Ureter (tissue), 1 donor: Measurements from ENCODE around the gene EMILIN2. TPM values are rescaled to one million over a fixed set of nuclear protein-coding genes. Genes with fewer than 3 reads are reported as not detected.
"Not testable (repeated sequence)": the region's sequence is repeated elsewhere in the genome, so short reads cannot be mapped to it uniquely, and the experiment has no call there.

Experiments used
- DNase-seq: peaks from one replicate; pipeline ENCODE4 v3.0.0-alpha.2; 2020; ENCODE audit warnings: low spot score
- total RNA-seq: library from RNA; stranded (reverse); gene quantifications from one replicate; pipeline ENCODE4 v1.2.4, GENCODE V29; 2023
- donor health status: DM: yes; HTN: yes; CAD: no.

EMILIN2 gene
- total RNA-seq, 1 donor from 2014 or later, result 17.5 TPM

DNA sequence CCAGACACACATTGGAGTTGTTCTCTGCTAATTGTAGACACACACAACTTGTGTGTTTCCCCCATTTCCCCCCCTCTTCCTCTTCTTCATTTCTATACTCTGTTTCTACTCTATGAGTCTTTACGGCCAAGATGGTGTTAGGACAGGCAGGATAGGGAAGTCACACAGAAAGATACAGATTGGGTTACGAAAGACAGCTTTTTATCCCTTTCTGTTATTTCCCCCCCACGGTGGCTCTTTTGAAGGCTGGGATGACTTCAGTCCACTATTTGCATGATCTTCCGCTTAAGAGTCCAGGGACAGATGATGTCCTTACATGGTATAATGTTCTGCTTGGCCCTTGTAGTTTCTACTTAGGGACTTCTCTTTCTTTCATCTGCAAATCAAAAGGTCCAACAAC, 1.6 kb upstream of the EMILIN2 start:
- no peak for DNase-seq

DNA sequence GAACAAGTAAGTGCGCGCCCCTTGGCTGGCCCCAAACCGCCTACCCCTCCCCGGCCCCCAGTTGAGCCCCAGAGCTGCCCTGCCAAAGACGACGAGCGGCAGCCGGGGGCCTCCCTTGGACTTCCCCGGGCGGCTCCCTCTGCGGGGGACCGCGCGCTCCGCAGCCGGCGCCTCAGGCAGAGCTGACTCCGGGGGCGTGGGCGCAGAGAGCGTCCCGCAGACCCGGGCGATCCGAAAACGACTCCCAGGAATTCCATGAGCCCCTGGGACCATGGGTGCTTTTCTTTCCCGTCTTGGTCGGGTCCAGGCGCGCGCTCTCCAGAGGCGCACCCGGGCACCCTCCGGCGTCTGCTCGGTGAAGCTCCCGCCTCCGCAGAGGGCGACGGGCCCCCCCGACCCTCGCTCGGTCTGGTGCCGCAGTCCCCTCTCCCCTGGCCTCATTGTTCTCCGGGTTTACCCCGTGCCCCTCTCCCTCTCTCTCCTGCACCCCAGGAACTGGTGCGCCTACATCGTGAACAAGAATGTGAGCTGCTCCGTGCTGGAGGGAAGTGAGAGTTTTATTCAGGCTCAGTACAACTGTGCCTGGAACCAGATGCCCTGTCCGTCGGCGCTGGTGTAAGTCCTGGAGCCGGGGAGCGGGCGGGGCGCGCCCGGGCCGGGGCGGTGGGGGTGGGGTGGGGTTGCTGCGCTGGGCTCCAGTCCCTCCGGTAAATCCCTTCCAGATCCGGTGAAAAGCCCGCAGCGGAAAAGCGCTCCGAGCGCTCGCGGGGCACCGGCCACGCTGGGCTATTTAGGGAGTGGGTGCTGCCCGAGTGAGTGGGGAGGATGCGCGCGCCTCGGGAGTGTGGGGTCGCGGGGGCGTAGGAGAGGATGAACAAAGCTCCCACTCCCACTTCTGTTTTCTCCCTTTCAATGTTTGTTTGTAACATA, 776 bp downstream of the EMILIN2 start:
- no peak for DNase-seq

DNA sequence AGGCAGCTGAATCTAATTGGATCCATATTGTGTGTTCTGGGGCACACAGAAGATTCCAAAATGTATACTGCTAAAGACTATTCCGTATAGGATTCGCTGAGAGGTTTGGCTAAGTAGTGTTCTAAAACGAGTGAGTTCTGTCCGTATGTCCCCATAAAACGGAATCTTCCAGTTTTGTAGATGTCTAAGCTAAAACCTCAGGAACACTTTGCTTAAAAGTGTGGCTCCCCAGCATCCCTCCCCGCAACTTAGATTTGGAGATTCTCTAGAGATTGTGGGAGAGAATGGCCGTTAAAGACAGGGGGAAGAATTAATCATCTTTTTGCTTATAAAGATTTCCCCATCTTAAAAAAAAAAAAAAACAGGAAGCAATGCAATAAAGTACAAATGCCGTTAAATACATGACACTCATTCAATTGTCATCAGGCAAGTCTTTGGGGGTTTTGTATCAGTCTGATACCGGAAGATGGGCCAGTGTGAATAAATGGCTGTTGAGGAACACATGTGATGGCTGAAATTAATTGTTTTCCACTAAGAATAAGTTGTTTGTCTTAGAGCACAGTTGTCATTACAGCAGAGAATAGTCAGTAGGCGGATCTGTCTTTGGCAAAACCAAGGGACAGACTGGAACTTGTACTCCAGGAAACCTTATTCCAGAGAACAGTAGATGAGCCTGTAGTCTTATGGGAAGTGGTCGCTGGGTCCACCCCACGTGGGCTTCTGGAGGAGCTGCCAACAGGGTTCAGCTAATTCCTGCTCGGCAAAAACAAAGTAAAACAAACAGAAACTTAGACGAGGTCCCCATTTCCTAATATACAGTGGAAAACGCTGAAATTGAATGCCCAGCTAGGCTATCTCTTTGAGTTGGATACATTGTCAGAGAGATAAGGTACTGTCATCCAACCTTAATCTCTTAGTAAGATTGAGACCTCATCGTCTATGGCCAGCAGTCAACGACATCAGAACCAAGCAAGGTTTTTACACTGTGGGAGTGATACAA, 1.7 kb downstream of the EMILIN2 start:
- DNase-seq, result no peak

DNA sequence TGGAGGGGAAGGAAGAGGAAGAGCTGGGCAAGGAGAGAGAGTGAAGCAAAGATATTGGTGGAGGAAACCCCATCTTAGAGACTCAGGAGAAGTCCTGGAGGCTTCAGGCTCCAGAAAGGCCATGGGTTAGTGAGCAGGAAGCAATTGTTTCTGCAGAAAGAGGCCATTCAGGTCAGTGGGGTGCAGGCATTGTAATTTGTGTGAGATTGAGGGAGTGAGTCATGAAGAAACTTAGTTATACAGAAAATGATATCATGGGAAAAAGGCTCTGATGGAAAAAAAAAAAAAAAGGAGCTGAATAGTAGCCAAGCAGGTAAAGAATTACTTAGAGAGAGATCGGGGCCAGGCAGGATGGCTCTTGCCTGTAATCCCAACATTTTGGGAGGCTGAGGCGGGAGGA, 4.0 kb downstream of the EMILIN2 start:
- no peak for DNase-seq

DNA sequence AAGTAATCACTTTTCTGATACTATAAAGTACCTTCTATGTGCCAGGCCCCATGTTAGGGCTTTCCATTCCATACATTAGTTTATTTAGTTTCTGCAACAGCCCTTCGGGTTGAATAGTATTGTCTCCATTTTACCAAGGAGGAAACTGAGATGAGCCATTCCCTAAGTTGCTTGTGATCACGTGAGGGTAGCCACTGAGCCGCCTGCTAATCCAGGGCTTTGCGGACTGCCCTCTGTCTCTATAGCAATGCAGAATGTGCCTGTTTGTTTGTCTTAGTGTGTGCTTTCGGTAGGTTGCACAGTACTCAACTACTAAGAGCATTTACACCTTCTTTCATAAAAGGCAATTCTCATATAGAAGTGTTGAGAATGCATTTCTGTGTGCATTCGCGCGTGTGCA, 5.0 kb downstream of the EMILIN2 start:
- DNase-seq, result no peak

DNA sequence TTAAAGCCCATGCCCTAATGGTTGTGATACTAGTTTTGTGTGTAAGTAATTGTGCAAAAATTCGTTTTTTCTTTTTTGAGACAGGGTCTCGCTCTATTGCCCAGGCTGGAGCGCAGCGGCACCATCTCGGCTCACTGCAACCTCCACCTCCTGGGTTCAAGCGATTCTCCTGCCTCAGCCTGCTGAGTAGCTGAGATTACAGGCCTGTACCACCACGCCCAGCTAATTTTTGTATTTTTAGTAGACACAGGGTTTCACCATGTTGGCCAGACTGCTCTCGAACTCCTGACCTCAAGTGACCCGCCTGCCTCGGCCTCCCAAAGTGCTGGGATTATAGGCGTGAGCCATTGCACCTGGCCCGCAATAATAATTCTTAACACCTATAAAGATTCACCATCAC, 5.7 kb downstream of the EMILIN2 start:
- DNase-seq, result not testable (repeated sequence)

DNA sequence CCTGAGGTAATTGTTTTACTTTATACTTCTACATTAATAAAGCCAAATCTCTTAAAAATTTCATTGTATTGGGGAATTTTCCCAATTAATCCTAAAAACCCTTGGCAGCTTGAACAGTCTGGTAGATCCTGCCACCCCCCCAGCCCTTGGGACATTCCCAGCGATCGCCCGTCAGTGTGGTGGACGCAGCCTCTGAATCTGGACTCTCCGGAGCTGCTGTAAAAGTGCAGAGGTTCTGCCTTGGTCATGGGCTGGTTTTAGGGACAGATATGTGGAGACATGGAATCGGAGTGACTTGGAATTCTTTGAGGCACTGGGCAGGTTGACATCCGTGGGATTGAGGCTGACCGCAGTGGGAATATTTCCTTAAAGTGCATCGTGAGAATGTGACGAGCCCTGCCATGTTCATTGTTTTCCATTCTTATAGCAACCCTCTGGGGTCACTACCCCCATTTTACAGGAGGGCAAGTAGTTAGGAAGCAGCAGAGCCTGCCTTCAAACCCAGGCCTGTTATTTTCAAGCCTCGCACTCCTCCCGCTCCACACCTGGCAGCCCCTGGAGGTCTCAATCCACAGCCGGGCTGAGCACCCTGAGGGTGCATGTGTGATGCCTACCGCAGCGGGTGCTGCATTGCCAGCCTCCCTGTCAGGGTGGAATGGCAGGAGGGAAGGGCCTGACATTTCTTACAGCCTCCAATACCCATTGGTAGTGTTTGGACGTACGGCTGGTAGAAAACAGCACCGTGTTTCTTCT, 6.5 kb downstream of the EMILIN2 start:
- DNase-seq, result no peak

DNA sequence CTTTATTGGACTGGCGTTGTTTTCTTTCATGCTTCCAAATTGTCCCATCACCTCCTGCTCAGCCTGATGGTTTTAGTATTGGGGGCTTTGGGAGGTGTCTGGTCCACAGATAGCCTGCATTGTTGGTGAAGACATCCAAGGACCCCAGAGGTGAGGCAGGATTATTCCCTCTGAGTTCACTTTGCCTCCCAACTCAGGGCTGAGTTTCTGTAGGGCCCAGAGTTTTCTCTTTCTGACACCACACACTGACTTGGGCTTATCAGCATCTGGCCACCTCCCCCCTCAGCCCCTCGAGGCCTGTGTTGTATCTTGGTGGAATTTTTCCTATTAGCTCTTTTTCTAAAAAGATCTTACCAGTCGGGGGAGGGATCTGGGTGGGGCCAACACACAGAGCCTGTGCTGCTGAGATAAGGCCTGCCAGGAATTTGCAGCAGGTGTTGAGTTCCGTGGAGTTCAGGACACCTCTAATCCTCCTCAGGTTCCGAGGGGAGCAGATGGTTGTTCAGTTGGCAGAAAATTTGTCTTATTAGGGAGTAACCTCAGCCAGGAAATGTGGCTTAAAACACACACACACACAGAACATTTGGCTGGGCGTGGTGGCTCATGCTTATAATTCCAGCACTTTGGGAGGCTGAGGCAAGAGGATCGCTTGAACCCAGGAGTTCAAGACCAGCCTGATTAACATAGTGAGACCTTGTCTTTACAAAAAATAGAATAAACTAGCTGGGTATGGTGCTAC, 7.3 kb downstream of the EMILIN2 start:
- DNase-seq, result no peak

DNA sequence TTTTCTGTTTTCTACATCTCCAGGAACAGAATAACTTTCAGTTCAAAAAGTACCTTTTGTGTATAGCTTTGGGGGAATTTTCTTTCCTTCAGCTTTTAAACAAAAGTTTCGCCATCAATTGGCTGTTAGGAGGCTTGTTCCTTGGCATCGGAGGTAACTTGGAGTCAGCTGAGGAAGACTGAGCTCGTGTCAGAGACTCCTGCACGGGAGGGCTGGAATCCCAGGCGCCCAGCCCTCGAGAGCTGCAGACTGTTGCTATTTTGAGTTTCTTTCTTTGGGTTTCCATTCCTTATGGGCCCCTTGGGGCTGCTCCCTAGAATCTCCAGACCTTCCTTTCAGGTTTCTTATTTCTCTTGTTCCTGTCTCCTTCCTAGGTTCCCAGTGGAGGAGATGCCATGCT, 8.1 kb downstream of the EMILIN2 start:
- DNase-seq, result no peak

DNA sequence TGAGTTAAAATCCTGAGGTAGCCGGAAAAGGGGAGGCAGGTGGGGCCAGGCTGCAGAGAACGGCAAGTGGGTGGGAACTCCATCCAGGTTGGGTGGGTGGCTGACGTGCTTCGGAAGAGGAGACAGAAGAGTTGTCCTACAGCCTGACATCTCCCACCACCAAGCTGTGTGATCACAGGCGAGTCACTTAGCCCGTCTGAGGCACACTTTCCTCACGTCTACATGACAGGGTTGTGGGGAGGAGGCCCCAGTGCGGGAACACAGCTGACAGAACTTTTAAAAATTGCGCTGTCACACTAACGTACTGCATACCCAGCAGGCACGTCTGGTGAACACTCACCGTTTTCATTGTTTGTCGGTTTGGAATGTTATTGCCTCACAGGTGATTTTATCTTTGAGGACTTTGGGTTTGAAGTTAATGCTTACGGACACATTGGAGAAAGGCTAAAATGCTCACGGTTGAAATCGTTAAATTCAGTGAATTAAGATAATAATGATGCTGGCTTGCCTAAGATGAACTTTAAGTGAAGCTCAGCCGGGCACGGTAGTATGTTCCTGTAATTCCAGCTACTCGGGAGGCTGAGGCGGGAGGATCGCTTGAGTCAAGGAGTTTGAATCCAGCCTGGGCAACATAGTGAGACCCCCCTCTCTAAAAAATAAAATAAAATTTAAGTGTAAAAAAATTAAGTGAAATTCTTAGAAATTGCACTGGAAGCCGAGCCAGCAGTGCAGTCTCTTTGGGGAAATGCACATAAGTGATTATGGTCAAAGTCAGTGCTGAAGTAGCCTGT, 8.9 kb downstream of the EMILIN2 start:
- DNase-seq, result no peak

DNA sequence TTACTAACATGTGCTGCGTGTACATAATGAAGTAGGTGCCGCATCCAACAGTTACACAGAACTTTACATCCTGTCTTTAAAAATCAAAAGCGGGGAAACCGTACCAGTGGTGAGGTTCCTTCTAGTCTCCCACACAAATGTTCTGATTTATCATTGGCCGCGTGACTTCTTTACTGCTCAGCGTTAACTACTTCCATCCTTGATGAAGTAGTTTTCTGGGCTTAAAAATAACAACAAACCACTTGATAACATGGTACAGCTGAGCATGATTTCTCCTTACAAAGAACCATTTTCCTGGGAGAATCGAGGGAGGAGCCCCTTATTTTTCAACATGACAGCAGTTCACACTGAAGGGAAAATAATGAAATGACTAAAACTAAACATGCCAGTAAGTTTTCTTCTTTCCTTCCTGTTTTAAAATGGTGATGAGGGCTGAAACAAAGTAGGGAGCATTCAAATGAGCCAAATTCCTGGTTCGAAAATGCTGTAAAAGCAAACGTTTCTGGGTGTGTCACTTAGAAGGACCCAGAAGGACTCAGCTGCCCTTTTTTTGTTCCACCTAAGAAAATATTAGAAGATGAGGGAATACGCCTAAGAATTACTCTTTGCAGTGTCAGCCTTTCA, 9.9 kb downstream of the EMILIN2 start:
- DNase-seq, result no peak

DNA sequence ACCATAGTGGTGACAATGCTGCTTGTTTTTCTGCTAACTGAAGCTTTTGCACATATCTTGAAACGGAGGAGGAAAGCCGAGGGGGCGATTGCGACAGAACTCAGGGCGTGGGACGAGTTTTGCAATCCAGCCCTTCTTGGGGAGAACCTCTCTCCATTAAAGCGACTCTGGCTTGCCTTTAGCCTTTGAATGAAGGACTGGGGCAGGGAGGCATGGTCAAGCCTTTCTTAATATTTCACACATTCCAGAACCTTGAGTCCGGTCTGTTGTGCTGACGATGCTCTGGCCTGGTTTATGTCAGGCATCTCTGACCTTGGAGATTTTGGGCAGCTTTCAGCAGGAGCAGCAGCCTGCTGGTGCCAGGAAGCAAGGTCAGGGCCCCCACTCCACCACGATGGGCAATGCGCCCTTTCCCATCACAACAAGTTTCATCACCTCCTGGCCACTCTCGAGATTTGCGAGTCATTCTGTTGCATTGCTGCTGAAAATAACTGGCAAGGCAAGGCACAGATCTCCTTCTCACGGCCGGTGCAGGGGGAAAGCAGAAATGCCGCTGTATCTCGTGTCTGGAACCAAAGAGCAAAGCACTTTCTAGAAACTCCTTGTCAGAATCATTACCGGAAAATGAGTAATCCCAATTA, 10.8 kb downstream of the EMILIN2 start:
- DNase-seq, result peak; percentile 76

DNA sequence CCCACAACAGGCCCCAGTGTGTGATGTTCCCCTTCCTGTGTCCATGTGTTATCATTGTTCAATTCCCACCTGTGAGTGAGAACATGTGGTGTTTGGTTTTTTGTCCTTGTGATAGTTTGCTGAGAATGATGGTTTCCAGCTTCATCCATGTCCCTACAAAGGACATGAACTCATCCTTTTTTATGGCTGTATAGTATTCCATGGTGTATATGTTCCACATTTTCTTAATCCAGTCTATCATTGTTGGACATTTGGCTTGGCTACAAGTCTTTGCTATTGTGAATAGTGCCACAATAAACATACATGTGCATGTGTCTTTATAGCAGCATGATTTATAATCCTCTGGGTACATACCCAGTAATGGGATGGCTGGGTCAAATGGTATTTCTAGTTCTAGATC, 13.6 kb downstream of the EMILIN2 start:
- DNase-seq, result not testable (repeated sequence)

DNA sequence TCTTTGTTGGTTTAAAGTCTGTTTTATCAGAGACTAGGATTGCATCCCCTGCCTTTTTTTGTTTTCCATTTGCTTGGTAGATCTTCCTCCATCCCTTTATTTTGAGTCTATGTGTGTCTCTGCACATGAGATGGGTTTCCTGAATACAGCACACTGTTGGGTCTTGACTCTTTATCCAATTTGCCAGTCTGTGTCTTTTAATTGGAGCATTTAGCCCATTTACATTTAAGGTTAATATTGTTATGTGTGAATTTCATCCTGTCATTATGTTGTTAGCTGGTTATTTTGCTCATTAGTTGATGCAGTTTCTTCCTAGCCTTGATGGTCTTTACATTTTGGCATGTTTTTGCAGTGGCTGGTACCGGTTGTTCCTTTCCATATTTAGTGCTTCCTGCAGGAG, 17.2 kb downstream of the EMILIN2 start:
- DNase-seq, result not testable (repeated sequence)

DNA sequence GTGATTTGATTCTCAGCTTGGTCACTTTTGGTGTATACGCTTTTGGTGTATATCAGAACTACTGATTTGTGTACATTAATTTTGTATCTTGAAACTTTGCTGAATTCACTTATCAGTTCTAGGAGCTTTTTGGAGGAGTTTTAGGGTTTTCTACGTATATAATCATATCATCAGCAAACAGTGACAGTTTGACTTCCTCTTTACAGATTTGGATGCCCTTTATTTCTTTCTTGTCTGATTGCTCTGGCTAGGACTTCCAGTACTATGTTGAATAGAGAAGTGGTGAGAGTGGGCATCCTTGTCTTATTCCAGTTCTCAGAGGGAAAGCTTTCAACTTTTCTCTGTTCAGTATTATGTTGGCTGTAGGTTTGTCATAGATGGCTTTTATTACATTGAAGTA, 19.7 kb downstream of the EMILIN2 start:
- DNase-seq, result not testable (repeated sequence)

DNA sequence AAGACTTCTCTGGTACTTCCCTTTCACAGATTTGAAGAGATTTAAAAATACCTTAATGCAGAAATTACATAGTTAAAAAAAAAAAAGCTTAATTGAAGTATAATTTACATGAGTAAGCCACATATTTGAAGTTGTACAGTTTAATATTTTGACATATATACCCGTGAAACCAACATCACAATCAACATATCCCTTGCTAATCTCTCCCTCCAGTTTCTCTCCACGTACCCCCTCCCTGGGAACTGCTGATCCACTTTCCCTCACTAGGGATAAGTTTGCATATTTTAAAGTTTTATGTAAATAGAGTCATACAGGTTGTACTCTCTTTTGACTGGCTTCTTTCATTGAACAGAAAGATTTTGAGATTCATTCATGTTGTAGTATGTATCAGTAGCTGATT, 22.4 kb downstream of the EMILIN2 start:
- DNase-seq, result no peak

DNA sequence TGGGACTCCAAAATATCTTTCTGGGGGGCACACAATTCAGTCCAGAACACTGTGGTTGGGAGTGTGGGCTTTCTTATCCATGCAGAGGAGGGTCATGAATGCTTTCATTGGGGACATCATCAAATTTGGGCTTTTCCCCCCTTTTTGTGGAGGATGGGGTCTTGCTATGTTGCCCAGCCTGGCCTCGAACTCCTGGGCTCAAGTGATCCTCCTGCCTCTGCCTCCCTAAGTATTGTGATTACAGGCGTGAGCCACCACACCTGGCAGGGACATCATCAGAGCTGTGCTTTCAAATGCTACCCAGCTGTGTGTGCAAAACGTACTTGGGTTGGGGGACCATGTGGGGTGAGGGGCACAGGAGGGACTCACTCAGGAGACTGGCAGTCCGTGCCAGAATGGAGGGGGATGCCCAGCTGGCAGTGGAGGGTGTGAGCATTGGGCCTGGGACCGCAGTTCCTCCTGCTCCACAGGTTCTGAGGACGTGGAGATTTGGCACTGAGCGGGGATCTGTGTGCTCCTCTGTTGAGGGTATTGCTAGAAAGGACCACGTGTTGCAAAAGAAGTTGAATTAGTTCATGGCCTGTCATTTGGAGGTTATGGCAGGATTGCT, 24.4 kb downstream of the EMILIN2 start:
- DNase-seq, result no peak

DNA sequence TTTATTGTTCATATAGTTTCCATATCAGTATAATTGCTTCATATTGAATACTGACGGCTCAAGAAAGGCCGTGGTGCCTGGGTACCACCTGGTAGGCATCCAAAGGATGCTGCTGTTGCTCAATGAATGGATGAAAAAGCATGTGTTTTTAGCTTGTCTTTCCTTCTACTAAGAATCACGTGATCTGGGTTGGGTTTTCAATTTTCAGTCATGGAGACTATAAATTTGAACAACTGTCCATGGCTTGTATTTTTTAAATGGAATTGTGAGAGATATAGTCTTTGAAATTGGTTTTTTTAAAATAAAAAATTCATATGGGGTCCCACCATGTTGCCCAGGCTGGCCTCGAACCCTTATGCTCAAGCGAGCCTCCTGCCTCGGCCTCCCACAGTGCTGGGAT, 25.3 kb downstream of the EMILIN2 start:
- DNase-seq, result no peak

DNA sequence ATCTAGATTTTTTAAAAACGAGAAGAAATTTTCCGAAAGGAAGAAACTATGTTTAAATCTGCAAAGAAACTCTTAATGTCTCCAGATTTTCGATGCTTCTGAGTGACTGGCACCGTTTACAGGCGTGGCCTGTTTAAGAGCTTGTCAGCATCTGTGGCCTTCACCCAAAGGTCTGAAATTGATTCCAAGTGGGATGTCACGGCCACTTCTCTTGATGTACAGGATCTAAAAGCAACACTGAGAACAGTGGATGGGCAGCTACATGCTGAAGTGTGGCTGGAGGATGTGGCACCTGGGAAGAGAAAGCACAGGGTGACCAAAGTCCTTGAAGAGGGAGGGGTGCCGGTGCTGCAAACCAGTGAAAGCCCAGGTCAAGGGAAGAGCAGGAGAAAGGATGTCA, 28.0 kb downstream of the EMILIN2 start:
- no peak for DNase-seq
